Activated CD4-positive, alpha-beta memory T cell treated with anti-CD3 and anti-CD28 coated beads, Interleukin-2, amount 10 ng/mL, durations not matched to agents 7 days and 5 days (primary cell): ENCODE measurements around the gene AFG1L. TPM values are rescaled to one million over a fixed set of nuclear protein-coding genes. Genes with fewer than 3 reads are reported as not detected.

ENCODE experiments used
- CTCF ChIA-PET: fragments of 350-600 bp; sonication (Branson Sonifier 250); formaldehyde crosslinking; loops from one replicate; lab custom pipeline; 2021; ENCODE audit warnings: antibody characterized with exemption, inconsistent platforms; lab: Charles Lee
- POLR2A ChIA-PET: fragments of 350-600 bp; sonication (Branson Sonifier 250); formaldehyde crosslinking; loops from one replicate; lab custom pipeline; 2021; ENCODE audit warnings: antibody characterized with exemption; lab: Charles Lee
- DNase-seq: peaks from one replicate; pipeline ENCODE4 v3.0.0-alpha.2; 2020
- H3K27ac Mint-ChIP-seq: one replicate; pipeline ENCODE4 v1.8.0; 2021; ENCODE audit warnings: mild to moderate bottlenecking, mixed read lengths
- H3K27me3 Mint-ChIP-seq: one replicate; pipeline ENCODE4 v1.8.0; 2021; ENCODE audit warnings: mixed read lengths
- H3K36me3 Mint-ChIP-seq: one replicate; pipeline ENCODE4 v1.8.0; 2021; ENCODE audit warnings: low read depth, mixed read lengths
- H3K4me1 Mint-ChIP-seq: one replicate; pipeline ENCODE4 v1.8.0; 2021; ENCODE audit warnings: mixed read lengths
- H3K4me3 Mint-ChIP-seq: one replicate; pipeline ENCODE4 v1.8.0; 2021; ENCODE audit warnings: mild to moderate bottlenecking, mixed read lengths
- H3K9me3 Mint-ChIP-seq: one replicate; pipeline ENCODE4 v1.8.0; 2021; ENCODE audit warnings: mixed read lengths
- total RNA-seq, 2 experiments: library from RNA; stranded (reverse); gene quantifications; one replicate each; pipeline ENCODE4 v1.2.3, GENCODE V29; 2021

The AFG1L gene
- total RNA-seq, 2 experiments from 2014 or later = 4.5 to 4.7 TPM

GRCh38 chr6:108455688-108456087 lies 160.8 kb downstream of the AFG1L start:
- CTCF ChIA-PET = no interaction called here
- Mint-ChIP-seq H3K27me3 (peaks cover 21% of the 10 kb centered on the region), H3K4me3 (no peak overlapping the region), H3K9me3 (no peaks in the 10 kb centered on the region), H3K36me3 (no peaks in the 10 kb centered on the region), H3K27ac (no peak overlapping the region), H3K4me1 (no peaks in the 10 kb centered on the region)
- POLR2A ChIA-PET = no interaction called here
- DNase-seq = no peak

DNA sequence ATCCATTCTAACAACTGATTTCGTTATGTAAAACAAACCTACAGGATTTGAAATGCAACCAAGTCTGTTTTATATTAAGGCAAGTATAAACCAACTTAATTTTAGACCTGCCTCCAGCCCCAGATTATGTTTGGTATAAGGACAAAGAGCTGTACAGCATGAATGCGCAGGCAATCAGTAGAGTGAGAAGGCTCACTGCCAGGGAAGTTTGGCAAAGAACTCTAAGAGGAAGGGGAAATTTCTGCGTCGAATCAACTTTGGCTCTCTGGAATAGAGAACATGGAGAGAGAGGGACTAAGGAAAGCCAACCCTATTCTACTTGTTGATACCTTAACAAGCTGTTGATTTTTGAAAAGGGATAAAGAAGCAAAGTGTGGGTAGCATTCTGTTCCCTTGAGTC lies 168.9 kb downstream of the AFG1L start:
- POLR2A ChIA-PET = no interaction called here
- no peaks in the 10 kb centered on the region for H3K9me3 Mint-ChIP-seq
- CTCF ChIA-PET = no interaction called here
- no peak overlapping the region for H3K4me3 Mint-ChIP-seq
- peaks cover 13% of the 10 kb centered on the region for H3K27me3 Mint-ChIP-seq
- H3K27ac Mint-ChIP-seq = no peak overlapping the region
- DNase-seq = no peak
- no peaks in the 10 kb centered on the region for H3K36me3 Mint-ChIP-seq
- no peaks in the 10 kb centered on the region for H3K4me1 Mint-ChIP-seq

- ChIA-PET POLR2A (no interaction called here), CTCF (no interaction called here)
- no peaks in the 10 kb centered on the region for H3K9me3 Mint-ChIP-seq
- H3K27me3 Mint-ChIP-seq = peaks cover 15% of the 10 kb centered on the region
- DNase-seq = no peak
- H3K27ac Mint-ChIP-seq = no peak overlapping the region
- H3K4me1 Mint-ChIP-seq = no peaks in the 10 kb centered on the region
- H3K36me3 Mint-ChIP-seq = no peaks in the 10 kb centered on the region
- H3K4me3 Mint-ChIP-seq = no peak overlapping the region
Observed at GRCh38 chr6:108464418-108465097, 169.7 kb downstream of the AFG1L start.

DNA sequence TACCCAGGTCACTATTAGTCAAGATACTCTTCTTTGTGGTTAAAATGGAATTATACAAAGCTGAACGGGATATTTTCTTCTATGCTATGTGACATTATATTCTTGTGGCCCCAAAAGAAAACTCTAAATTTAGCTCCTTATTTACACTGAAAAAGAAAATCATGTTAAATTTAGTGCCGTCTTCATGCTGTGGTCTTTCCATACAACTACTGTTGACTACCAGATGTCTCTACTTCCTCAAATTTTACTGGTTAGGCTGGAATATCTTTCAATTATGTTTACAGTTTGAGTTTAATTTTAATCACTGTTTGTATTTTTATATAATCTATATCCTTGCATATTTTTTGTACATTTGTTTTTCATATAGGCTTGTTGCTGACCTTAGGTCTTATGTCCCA lies 170.2 kb downstream of the AFG1L start:
- Mint-ChIP-seq H3K4me3 (no peak overlapping the region), H3K36me3 (no peaks in the 10 kb centered on the region), H3K27ac (no peak overlapping the region), H3K9me3 (no peaks in the 10 kb centered on the region), H3K27me3 (peaks cover 17% of the 10 kb centered on the region), H3K4me1 (no peaks in the 10 kb centered on the region)
- DNase-seq = no peak
- CTCF ChIA-PET = no interaction called here
- POLR2A ChIA-PET = no interaction called here

DNA sequence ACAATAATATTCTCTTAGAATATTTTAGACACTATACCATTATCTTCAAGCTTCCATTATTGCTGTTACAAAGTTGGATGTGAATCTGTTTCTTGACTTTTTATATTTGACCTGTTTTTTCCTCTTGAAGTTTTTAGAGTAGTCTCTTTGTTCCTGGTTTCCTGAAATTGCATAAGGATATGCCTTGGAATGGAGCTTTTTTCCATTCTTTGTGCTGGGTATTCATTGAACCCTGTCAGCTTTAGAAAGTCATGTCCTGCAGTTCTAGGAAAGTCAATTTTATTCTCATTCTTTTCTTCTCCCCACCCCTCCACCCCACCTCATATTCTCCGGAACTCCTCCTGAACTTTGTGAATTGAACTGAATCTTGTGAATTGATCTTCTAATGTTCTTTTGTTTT lies 173.5 kb downstream of the AFG1L start:
- no peaks in the 10 kb centered on the region for H3K36me3 Mint-ChIP-seq
- H3K27ac Mint-ChIP-seq = no peak overlapping the region
- ChIA-PET POLR2A (no interaction called here), CTCF (interaction anchor here (0.6 to 0.9 kb wide), 3 partner anchors 14 to 97 kb away, joined by 4 to 5 read pairs (median 5); no protein-coding TSS in a partner anchor)
- H3K4me1 Mint-ChIP-seq = no peaks in the 10 kb centered on the region
- peaks cover 19% of the 10 kb centered on the region for H3K27me3 Mint-ChIP-seq
- no peak overlapping the region for H3K4me3 Mint-ChIP-seq
- no peaks in the 10 kb centered on the region for H3K9me3 Mint-ChIP-seq
- DNase-seq = no peak

GRCh38 chr6:108469316-108469715 lies 174.5 kb downstream of the AFG1L start:
- no peaks in the 10 kb centered on the region for H3K4me1 Mint-ChIP-seq
- no peaks in the 10 kb centered on the region for H3K36me3 Mint-ChIP-seq
- no peak for DNase-seq
- CTCF ChIA-PET = interaction anchor here (0.7 kb wide), 1 partner anchor 15 kb away, joined by 4 read pairs; no protein-coding TSS in a partner anchor
- no peaks in the 10 kb centered on the region for H3K9me3 Mint-ChIP-seq
- POLR2A ChIA-PET = no interaction called here
- peaks cover 16% of the 10 kb centered on the region for H3K27me3 Mint-ChIP-seq
- H3K4me3 Mint-ChIP-seq = no peak overlapping the region
- H3K27ac Mint-ChIP-seq = no peak overlapping the region

DNA sequence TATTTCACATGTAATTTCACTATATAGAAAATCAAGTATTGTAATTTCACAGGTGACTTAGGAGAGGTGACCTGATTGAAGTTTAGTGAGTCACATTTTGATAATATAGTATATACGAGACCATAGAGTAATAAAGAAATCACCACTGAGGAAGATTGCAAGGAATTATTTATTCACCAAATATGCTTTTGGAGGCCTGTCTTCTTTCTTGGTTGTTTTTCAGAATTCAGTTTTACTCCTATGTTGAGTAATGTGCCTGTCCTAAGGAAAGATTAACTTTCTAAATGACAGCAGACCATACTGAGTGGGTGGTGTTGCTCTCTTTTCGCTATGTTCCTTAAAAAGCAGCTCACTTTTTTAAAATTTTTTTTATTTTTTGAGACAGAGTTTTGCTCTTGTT lies 178.3 kb downstream of the AFG1L start:
- Mint-ChIP-seq H3K9me3 (no peaks in the 10 kb centered on the region), H3K4me1 (no peaks in the 10 kb centered on the region), H3K27ac (no peak overlapping the region), H3K36me3 (no peaks in the 10 kb centered on the region), H3K4me3 (no peak overlapping the region), H3K27me3 (peaks cover 21% of the 10 kb centered on the region)
- no peak for DNase-seq
- ChIA-PET POLR2A (no interaction called here), CTCF (no interaction called here)

- H3K27me3 Mint-ChIP-seq = peaks cover 7% of the 10 kb centered on the region
- peaks cover 4% of the 10 kb centered on the region for H3K36me3 Mint-ChIP-seq
- peaks cover 1% of the 10 kb centered on the region for H3K9me3 Mint-ChIP-seq
- no peak overlapping the region for H3K4me3 Mint-ChIP-seq
- POLR2A ChIA-PET = no interaction called here
- H3K4me1 Mint-ChIP-seq = no peaks in the 10 kb centered on the region
- CTCF ChIA-PET = no interaction called here
- H3K27ac Mint-ChIP-seq = no peak overlapping the region
- no peak for DNase-seq
Observed at GRCh38 chr6:108476376-108476775, 181.5 kb downstream of the AFG1L start.

- Mint-ChIP-seq H3K27me3 (peaks cover 7% of the 10 kb centered on the region), H3K4me1 (no peaks in the 10 kb centered on the region), H3K4me3 (no peak overlapping the region), H3K9me3 (peaks cover 6% of the 10 kb centered on the region), H3K36me3 (peaks cover 4% of the 10 kb centered on the region), H3K27ac (no peak overlapping the region)
- ChIA-PET POLR2A (no interaction called here), CTCF (interaction anchor here (1.8 kb wide), 1 partner anchor 15 kb away, joined by 4 read pairs; no protein-coding TSS in a partner anchor)
- no peak for DNase-seq
Observed at GRCh38 chr6:108476847-108477430, 182.1 kb downstream of the AFG1L start.

DNA sequence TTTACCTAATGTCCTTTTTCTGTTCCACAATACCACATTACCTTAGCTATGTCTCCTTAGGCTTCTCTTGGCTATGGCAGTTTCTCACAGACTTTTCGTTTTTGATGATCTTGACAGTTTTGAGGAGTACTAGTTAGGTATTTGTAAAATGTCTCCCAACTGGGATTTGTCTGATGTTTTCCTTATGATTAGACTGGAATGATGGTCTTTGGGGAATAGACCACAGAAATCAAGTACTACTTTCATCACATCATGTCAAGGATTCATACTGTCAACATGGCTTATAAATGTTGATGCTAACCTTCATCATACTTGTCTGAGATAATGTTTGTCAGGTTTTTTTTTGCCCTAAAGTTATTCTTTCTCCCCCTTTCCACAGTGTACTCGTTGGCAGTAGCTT lies 187.7 kb downstream of the AFG1L start:
- H3K27ac Mint-ChIP-seq = no peak overlapping the region
- CTCF ChIA-PET = no interaction called here
- H3K9me3 Mint-ChIP-seq = peaks cover 9% of the 10 kb centered on the region
- H3K4me3 Mint-ChIP-seq = no peak overlapping the region
- no peaks in the 10 kb centered on the region for H3K27me3 Mint-ChIP-seq
- H3K36me3 Mint-ChIP-seq = peaks cover 4% of the 10 kb centered on the region
- no peak for DNase-seq
- no peaks in the 10 kb centered on the region for H3K4me1 Mint-ChIP-seq
- POLR2A ChIA-PET = no interaction called here

DNA sequence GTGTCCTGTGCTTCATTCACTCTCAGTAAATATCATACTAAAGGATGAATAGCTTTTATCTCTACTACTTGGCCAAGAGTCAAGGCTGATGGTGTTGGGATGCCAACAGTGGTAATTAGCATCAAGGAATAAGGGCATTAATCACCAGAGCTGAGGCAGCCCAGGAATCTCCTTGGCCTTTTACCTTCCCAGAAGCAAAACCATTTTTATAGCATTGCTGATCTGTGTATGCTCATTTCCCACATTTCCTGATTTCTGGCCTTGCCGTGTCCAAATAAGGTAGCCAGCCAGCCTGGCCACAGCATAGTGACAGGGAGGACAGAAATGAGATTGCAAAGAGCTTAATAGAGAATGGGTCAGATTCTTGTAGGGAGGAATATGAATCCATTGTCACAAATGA lies 189.2 kb downstream of the AFG1L start:
- Mint-ChIP-seq H3K4me1 (no peaks in the 10 kb centered on the region), H3K27ac (no peak overlapping the region), H3K27me3 (no peaks in the 10 kb centered on the region), H3K36me3 (peaks cover 4% of the 10 kb centered on the region), H3K4me3 (no peak overlapping the region), H3K9me3 (peaks cover 9% of the 10 kb centered on the region)
- POLR2A ChIA-PET = no interaction called here
- CTCF ChIA-PET = no interaction called here
- no peak for DNase-seq

DNA sequence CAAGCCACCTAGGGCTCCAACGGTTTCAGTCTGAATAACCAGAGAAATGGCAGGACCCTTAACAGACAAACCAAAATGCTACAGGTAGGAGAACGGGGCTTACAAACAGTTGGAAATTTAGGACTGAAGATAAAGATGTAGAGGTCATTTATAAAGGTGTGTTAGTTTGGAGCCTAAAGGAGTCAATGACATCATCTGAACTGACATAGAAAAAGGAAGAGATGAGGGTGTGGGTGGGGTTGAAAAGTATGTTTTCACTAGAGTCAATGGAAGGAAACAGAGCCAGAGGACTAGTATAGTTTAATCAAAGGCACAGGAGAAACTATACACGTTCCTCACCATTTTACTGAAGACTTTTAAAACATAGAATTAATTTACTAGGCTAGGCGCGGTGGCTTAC lies 194.8 kb downstream of the AFG1L start:
- H3K27me3 Mint-ChIP-seq = peaks cover 2% of the 10 kb centered on the region
- H3K4me3 Mint-ChIP-seq = no peak overlapping the region
- CTCF ChIA-PET = no interaction called here
- H3K9me3 Mint-ChIP-seq = no peaks in the 10 kb centered on the region
- H3K27ac Mint-ChIP-seq = no peak overlapping the region
- POLR2A ChIA-PET = no interaction called here
- no peaks in the 10 kb centered on the region for H3K4me1 Mint-ChIP-seq
- no peaks in the 10 kb centered on the region for H3K36me3 Mint-ChIP-seq
- DNase-seq = no peak

DNA sequence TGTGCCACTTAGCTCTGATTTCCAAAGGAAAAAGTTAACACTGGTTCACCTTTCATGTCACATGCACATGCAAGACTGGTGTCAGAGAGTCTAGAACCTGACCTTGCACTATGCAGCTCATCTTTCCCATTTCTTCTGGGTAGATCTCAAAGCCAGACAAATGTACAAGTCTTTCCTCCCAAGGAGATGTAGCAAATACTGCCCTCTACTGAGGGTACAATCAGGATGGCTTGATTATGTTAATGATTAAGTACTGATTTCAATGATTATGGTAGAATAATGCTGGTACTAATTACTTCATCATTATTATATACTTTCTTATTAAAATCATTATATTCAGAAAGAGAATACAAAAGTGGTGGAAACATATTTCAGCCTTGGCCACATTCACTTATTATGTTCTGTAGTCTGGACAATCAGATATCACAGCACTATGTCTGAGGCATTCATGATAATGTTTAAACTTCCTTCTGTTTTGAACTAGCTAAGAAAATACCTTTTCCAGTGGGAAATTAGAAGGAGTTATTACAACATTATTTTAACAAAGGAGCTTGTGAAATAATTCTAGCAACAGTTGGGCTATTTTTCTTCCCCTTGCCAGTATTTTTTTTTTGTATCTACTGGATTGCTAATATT lies 197.4 kb downstream of the AFG1L start:
- CTCF ChIA-PET = interaction anchor here (0.5 to 3.2 kb wide), 20 partner anchors 14 to 1270 kb away, joined by 3 to 26 read pairs (median 3); partner anchors contain the start of genes NR2E1 and SNX3
- no peaks in the 10 kb centered on the region for H3K4me1 Mint-ChIP-seq
- H3K9me3 Mint-ChIP-seq = no peaks in the 10 kb centered on the region
- peaks cover 3% of the 10 kb centered on the region for H3K27me3 Mint-ChIP-seq
- no peaks in the 10 kb centered on the region for H3K36me3 Mint-ChIP-seq
- DNase-seq = no peak
- POLR2A ChIA-PET = no interaction called here
- H3K4me3 Mint-ChIP-seq = no peak overlapping the region
- H3K27ac Mint-ChIP-seq = no peak overlapping the region
